Esophagus muscularis mucosa (tissue), 4 donors: ENCODE results near the gene ITIH1.

Experiments
- CTCF ChIP-seq, 3 experiments: fragments of 200-600 bp in 2 of 3; fragments of 450-650 bp in 1 of 3; sonication (generic) in 2 of 3; IDR thresholded peaks; one replicate each; pipeline ENCODE4 v1.5.1; 2017 to 2019; ENCODE audit warnings: antibody characterized with exemption in 3 of 3, mild to moderate bottlenecking in 2 of 3, moderate library complexity in 1 of 3
- EP300 ChIP-seq: sonication (generic); formaldehyde crosslinking; IDR thresholded peaks from one replicate; pipeline ENCODE4 v1.6.1; 2017; ENCODE audit warnings: antibody characterized with exemption
- POLR2A ChIP-seq: fragments of 450-650 bp; IDR thresholded peaks from one replicate; pipeline ENCODE4 v1.6.1; 2017; ENCODE audit warnings: antibody characterized with exemption, moderate library complexity, mild to moderate bottlenecking, low read depth
- POLR2AphosphoS5 ChIP-seq, 2 donors: sonication (generic); formaldehyde crosslinking; IDR thresholded peaks; one replicate each; pipeline ENCODE4 v1.6.1; 2017; ENCODE audit warnings: antibody characterized with exemption in 2 of 2

DNA sequence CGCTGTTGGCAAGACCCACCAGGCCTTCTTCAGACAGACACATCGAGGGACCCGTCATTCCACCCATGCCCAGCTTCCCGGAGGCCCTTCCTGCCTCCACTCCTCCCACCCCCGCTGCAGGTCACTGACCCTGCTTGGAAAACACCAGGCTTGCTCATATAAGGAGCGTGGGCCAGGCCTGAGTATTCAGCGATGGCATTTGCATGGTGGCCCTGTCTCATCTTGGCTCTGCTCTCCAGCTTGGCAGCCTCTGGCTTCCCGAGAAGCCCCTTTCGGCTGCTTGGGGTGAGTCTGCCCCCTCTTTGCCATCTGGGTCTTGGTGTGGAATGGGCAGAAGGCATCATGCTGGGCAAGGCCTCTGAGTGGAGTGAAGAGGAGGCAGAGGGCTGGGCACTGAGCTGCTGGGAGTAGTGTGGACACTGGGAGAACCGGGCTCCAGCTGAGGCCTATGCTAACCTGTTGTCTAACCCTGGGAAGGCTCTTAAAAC lies 17.3 kb downstream of the ITIH1 start, which contains the start of gene ITIH3:
- TF ChIP-seq CTCF (IDR thresholded peaks at IDR 0.05) = no peak
- TF ChIP-seq POLR2AphosphoS5 (IDR thresholded peaks at IDR 0.05) = no peak
- no peak for TF ChIP-seq POLR2A
- TF ChIP-seq EP300 = no peak
